ENCODE data around the gene ERI2. TPM values are rescaled to one million over a fixed set of nuclear protein-coding genes. Genes with fewer than 3 reads are reported as not detected.

Gene ERI2
- total RNA-seq, 2 donors from 2014 or later: 18.7 TPM

- Mint-ChIP-seq H3K36me3 (ENCODE audit: low read depth) (peaks cover 9% of the 10 kb centered on the region), H3K27me3 (ENCODE audit: insufficient read depth) (no peaks in the 10 kb centered on the region)
These were observed 16.5 kb upstream of the ERI2 start for GRCh38 chr16:20822521-20823325.

DNA sequence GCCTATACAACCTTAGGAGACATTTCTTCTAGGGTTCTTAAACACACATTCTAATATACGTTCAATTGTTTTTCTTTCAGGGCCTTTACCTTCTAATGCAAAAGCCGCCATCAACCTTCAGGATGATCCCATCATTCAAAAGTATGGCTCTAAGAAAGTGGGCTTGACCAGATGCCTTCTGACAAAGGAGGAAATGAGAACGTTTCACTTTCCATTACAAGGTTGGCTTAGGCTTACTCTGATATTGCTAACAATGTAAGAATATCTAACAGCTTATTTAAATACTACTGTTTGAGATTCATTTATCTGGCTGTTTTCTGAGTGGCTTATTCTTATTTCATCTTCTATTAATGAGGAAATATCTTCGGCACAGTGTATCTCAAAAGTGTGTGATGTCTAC is 15.4 kb upstream of the ERI2 start:
- Mint-ChIP-seq H3K36me3 (ENCODE audit: low read depth) (peaks cover 11% of the 10 kb centered on the region), H3K4me3 (no peak overlapping the region), H3K27ac (no peak overlapping the region), H3K27me3 (ENCODE audit: insufficient read depth) (no peaks in the 10 kb centered on the region), H3K4me1 (peaks cover 13% of the 10 kb centered on the region), H3K9me3 (no peaks in the 10 kb centered on the region)
- no peak overlapping the region for H3K27ac ChIP-seq (ENCODE audit: low read depth, low read length)
- H3K9ac ChIP-seq (ENCODE audit: extremely low read depth, low read length, poor library complexity, severe bottlenecking): no peak overlapping the region
- no peak overlapping the region for H3K4me3 ChIP-seq (ENCODE audit: low read length)
- H3K9me3 ChIP-seq (ENCODE audit: control insufficient read depth, low read length): no peaks in the 10 kb centered on the region
- H3K4me1 ChIP-seq (ENCODE audit: control insufficient read depth, insufficient read depth, low read length): peaks cover 9% of the 10 kb centered on the region
- no peak for TF ChIP-seq CTCF (conservative IDR thresholded peaks at IDR 0.05)
- peaks cover 5% of the 10 kb centered on the region for H3K36me3 ChIP-seq (ENCODE audit: control insufficient read depth, insufficient read depth, low read length)
- no peak for DNase-seq
- 99 to 100% methylated on average over 1 to 3 of the region's 4 CpGs for WGBS, 2 experiments (ENCODE audit: insufficient coverage in 1 of 2, insufficient read length in 1 of 2)
- H3K27me3 ChIP-seq (ENCODE audit: control insufficient read depth, insufficient read depth, low read length, poor library complexity, severe bottlenecking): no peaks in the 10 kb centered on the region

More at GRCh38 chr16:20822521-20823325, 16.5 kb upstream of the ERI2 start:
- WGBS, 2 experiments (ENCODE audit: insufficient coverage in 1 of 2, insufficient read length in 1 of 2): 91% methylated on average over 3 of the region's 3 CpGs; no CpG with 5 or more reads in 1 of the 2 experiments
- no peak for DNase-seq
- Mint-ChIP-seq H3K9me3 (no peaks in the 10 kb centered on the region), H3K4me3 (no peak overlapping the region), H3K27ac (no peak overlapping the region), H3K4me1 (peaks cover 13% of the 10 kb centered on the region)
- Histone ChIP-seq H3K9ac (ENCODE audit: extremely low read depth, low read length, poor library complexity, severe bottlenecking) (no peak overlapping the region), H3K4me1 (ENCODE audit: control insufficient read depth, insufficient read depth, low read length) (peaks cover 9% of the 10 kb centered on the region), H3K9me3 (ENCODE audit: control insufficient read depth, low read length) (no peaks in the 10 kb centered on the region), H3K27me3 (ENCODE audit: control insufficient read depth, insufficient read depth, low read length, poor library complexity, severe bottlenecking) (no peaks in the 10 kb centered on the region), H3K36me3 (ENCODE audit: control insufficient read depth, insufficient read depth, low read length) (peaks cover 5% of the 10 kb centered on the region), H3K4me3 (ENCODE audit: low read length) (no peak overlapping the region), H3K27ac (ENCODE audit: low read depth, low read length) (no peak overlapping the region)
- TF ChIP-seq CTCF (conservative IDR thresholded peaks at IDR 0.05): no peak

DNA sequence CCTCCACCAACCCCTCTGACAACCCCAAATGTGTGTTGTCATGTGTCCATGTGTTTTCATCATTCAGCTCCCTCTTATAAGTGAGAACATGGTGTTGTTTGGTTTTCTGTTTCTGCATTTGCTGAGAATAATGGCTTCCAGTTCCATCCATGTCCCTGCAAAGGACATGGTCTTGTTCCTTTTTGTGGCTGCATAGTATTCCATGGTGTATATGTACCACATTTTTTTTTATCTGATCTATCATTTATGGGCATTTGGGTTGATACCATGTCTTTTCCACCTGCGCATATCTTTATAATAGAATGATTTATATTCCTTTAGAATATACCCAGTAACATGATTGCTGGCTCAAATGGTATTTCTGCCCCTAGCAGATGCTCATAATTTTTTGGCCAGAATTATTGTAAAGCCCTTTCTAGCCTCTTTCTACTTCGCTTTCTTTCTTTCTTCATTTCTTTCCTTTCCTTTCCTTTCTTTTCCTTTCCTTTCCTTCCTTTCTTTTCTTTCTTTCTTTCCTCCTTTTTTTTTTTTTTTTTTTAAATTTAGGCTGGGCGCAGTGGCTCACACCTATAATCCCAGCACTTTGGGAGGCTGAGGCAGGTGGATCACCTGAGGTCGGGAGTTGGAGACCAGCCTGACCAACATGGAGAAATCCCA is 12.8 kb upstream of the ERI2 start:
- Histone ChIP-seq H3K27ac (ENCODE audit: low read depth, low read length) (no peak overlapping the region), H3K9ac (ENCODE audit: extremely low read depth, low read length, poor library complexity, severe bottlenecking) (no peak overlapping the region), H3K4me1 (ENCODE audit: control insufficient read depth, insufficient read depth, low read length) (no peaks in the 10 kb centered on the region), H3K4me3 (ENCODE audit: low read length) (no peak overlapping the region), H3K27me3 (ENCODE audit: control insufficient read depth, insufficient read depth, low read length, poor library complexity, severe bottlenecking) (no peaks in the 10 kb centered on the region), H3K36me3 (ENCODE audit: control insufficient read depth, insufficient read depth, low read length) (peaks cover 9% of the 10 kb centered on the region), H3K9me3 (ENCODE audit: control insufficient read depth, low read length) (no peaks in the 10 kb centered on the region)
- H3K9me3 Mint-ChIP-seq: no peaks in the 10 kb centered on the region
- 99 to 100% methylated on average over 1 to 3 of the region's 4 CpGs for WGBS, 2 experiments (ENCODE audit: insufficient coverage in 1 of 2, insufficient read length in 1 of 2)
- no peaks in the 10 kb centered on the region for H3K27me3 Mint-ChIP-seq (ENCODE audit: insufficient read depth)
- H3K36me3 Mint-ChIP-seq (ENCODE audit: low read depth): peaks cover 11% of the 10 kb centered on the region
- no peak for TF ChIP-seq CTCF (conservative IDR thresholded peaks at IDR 0.05)
- no peaks in the 10 kb centered on the region for H3K4me1 Mint-ChIP-seq
- H3K27ac Mint-ChIP-seq: no peak overlapping the region
- H3K4me3 Mint-ChIP-seq: no peak overlapping the region
- DNase-seq: no peak

Data from endodermal cell (in vitro differentiated cells).